GM19025 (cell line): Measurements from ENCODE around the gene HTD2.
A peak's percentile ranks its signal among the peaks of the same experiment; 100 is the strongest.
"Not testable (repeated sequence)": the region's sequence is repeated elsewhere in the genome, so short reads cannot be mapped to it uniquely, and the experiment has no call there.

Experiments
- ATAC-seq: cut with Tn5 transposase; IDR thresholded peaks from one replicate; pipeline ENCODE4 v1.9.1; 2021; ENCODE audit warnings: mild to moderate bottlenecking, low read depth, moderate library complexity; ENCODE audit not compliant: unreplicated experiment

HTD2 gene

GRCh38 chr3:58329922-58330413 is 23.6 kb downstream of the HTD2 start:
- no peak for ATAC-seq

DNA sequence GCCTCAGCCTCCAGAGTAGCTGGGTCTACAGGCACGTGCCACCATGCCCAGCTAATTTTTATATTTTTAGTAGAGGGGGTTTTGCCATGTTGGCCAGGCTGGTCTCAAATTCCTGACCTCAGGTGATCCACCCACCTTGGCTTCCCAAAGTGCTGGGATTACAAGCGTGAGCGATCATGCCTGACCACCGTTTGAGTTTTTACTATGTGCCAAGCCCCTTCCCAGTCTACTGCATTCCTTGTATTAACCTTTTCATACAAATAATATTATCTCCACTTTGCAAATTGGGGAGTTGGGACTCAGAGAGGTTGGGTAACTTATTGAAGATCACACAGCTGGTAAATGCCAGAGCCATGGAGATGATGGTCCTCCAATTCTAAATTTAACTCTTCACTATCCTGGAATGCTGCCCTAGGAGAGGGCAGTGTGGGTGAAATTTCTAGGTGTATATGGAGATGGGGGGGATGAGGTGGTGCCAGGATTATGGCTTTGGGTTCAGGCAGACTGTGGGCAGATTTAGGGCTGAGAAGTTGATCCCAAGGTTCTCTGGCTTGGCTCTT is 25.4 kb downstream of the HTD2 start:
- ATAC-seq = no peak

GRCh38 chr3:58332575-58333188 is 26.4 kb downstream of the HTD2 start, which contains the start of gene PXK:
Gene PXK, plus strand, starts transcription at chr3:58332892. Its CDS starts 97 bp downstream, at chr3:58332989.
- peak; percentile 96 for ATAC-seq

DNA sequence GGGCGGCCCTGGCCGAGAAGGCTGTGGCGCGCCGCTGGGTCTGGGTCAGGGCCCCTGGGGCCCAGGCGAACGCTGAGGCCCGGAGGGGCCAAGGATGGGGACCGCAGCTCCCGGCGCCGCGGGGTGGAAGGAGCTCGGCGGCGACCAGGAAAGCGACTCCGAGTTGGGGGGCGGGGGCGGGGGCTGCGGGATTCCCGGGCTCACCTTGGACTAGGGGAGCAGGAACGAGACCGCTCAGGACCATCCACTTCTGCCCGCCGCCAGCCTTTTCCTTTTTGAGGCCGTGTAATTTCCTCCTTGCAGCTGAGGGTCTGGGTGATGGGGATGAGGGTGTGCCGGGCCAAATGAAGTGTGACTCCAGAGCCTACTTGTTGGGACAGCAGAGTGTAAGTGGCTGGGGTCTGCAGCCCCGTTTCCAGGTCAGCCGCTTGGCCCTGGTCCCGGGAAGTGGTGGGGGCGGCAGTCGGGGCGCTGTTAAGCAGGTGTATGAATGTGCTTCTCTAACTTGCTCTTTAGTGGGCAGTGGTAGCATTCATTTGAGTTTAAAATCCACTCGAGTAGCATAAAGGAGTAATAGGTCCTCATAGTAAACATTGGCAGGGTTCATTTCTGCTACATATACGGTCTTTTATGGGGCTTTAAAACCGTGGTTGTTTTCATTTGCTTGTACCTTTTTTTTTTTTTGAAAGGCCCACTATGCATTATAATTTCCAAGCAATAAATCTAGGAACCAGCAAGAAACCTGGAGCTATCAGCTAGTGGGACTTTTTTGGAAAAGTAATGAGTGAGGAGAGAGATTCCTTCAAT is 27.1 kb downstream of the HTD2 start:
- ATAC-seq = no peak

DNA sequence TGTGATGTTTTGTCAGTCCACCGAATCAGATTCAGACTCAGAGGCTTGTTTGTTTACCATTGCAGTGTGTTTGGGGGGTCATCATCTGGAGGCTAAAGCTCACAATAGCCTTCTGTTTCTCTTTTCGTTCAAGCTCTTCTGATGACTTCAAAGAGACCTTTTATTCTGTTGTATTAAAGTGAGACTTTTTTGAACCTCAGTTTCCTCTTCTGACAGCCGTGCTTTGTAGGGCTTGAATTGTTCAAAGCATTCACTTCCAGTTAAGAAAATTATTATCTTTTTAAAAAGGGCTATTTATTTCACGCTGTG is 27.6 kb downstream of the HTD2 start:
- no peak for ATAC-seq

DNA sequence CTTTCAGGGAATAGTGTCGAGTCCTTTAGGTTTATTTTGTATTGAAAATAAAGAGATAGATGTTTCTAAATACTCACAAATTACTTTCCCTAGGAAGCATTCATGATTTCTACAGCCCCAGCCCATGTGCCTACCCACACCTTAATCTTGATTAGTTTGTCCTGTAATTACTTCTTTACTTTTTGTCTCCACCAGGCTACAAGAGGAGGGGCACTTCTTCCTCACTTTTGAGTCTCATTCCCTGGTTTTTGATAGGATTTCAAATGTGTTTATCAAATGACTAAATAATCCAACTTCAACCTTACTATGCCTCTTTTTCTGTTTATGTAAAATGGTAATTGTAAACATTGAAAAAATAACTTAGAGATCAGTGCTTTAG is 28.2 kb downstream of the HTD2 start:
- ATAC-seq = no peak

GRCh38 chr3:58335652-58335947 is 29.3 kb downstream of the HTD2 start:
- ATAC-seq = no peak

DNA sequence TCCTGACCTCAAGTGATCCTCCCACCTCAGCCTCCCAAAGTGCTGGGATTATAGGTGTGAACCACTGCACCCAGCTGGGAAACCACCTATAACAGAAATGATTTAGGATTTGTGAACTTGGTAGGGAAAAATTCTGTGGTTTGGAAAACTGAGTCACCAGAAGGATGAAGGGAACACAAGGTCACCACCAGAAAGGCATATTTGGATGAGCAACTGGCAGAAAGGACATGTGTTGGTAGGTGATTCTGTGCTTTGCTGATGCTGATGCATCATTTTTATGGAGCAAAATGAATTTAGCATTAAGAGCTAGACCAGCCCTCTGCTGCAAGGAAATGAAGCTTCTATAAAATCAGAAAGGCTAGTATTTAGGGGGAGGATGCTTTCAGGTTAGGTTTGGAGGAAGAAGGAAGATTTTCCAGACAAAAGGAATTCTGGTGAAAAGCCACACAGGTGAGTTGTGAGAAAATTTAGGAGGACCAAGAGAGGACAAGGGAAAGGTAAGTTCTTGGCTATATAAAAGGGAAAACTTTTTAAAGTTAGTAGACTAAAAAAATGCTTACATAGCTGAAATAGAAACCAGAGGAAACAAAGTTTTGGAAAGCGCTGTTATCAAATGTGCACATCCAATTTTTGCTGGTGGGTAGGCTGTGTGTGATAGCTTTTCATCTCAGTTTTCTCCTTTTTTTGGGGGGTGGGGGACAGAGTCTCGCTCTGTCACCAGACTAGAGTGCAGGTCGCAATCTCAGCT is 30.0 kb downstream of the HTD2 start:
- no peak for ATAC-seq

- ATAC-seq = no peak
Measured at GRCh38 chr3:58337190-58337589, 30.9 kb downstream of the HTD2 start.

DNA sequence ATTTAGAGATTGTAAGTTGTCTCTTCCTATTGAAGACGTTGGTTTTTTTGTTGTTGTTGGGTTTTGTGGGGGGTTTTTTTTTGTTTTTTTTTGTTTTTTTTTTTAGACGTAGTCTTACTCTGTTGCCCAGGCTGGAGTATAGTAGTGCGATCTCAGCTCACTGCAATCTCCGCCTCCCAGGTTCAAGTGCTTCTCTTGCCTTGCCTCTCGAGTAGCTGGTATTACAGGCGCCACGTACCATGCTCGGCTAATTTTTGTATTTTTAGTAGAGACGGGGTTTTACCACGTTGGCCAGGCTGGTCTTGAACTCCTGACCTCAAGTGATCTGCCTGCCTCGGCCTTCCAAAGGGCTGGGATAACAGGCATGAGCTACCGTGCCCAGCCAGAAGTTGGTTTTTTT is 32.8 kb downstream of the HTD2 start:
- ATAC-seq = not testable (repeated sequence)

GRCh38 chr3:58340594-58341244 is 34.4 kb downstream of the HTD2 start:
- ATAC-seq = no peak

- ATAC-seq = no peak
Measured at GRCh38 chr3:58341376-58341775, 35.1 kb downstream of the HTD2 start.

GRCh38 chr3:58342676-58343075 is 36.4 kb downstream of the HTD2 start:
- no peak for ATAC-seq

DNA sequence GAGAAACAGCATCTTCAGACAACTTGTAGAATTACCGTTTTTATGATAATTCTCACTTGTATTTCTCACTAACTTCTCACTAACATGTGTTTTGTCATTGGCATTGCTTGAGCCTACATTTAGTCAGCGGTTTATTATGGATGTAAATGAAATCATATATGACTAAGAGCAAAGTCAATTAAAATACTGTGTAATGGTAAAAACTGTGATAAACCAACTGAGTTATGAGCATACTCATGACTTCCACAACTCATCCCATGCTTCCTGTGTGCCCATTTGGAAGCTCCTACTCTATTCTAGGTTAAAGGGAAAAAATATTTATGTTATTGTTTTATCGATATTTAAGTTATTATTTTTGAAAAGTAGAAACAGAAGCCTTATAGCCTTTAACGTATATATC is 39.1 kb downstream of the HTD2 start:
- ATAC-seq = no peak

DNA sequence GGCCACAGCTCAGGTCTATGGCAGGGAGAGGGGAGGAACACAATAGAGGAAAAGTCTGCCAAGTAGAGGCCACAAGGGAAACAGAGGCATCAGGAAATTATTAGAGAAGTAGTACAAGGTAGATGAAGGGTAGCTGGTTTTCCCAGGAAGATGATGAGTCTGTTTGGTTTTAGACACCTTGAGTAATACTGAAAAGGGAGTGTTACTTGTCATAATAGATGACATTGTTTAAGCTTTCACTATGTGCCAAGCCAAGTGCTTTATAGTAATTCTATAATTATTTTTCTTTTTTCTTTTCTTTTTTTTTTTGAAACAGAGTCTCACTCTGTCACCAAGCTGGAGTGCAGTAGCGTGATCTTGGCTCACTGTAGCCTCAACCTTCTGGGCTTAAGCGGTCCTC is 40.0 kb downstream of the HTD2 start:
- no peak for ATAC-seq

DNA sequence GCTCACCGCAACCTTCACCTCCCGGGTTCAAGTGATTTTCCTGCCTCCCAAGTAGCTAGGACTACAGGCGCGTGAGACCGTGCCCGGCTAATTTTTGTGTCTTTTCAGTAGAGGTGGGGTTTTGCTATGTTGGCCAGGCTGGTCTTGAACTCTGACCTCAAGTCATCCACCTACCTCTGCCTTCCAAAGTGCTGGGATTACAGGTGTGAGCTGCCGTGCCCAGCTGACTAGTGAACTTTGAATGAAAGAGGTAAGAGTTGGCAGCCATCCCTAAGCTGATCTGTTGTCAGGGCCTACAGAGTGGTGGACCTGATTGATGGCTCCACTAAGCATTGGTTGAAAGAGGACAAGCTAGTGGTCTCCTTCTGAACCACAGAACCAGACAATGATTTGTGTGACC is 41.7 kb downstream of the HTD2 start:
- ATAC-seq = no peak

DNA sequence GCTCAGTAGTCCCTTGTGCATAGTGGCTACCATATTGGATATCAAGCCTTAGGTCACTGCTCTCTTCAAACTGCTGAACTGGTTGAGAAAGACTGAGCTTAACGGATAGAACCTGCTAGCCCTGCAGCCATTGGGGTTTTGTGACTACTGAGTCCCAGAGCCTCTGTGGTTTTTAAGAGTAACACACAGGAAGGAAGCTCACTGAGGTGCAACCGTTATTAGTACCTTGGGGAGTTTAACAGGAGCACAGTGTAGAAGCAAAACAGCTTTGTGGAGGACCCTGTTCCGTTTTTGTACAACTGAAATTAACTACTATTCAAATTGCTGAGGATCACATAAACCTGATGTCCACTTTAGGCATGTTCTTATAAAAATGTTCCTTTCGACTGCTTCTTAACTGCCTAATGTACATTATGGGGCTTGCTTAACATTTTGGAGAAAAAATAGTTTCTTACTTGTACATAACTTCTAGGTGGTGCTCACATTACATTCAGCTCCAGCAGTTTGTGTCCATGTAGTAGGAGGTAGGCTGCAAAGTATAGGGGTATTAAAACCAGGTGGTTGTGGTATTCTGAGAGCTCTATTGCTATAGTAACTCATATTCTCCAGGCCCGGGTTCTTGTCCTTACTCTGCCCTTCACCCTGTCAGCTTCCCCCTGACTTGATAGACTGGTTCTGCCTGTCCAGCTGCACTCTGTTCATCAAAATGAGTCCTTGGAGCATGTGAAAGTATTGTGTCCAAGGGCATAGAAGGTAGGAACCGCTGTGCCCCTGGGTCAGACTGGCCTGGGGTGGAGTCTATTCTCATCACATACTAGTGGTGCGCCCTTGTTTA is 43.7 kb downstream of the HTD2 start:
- peak; percentile 77 for ATAC-seq

DNA sequence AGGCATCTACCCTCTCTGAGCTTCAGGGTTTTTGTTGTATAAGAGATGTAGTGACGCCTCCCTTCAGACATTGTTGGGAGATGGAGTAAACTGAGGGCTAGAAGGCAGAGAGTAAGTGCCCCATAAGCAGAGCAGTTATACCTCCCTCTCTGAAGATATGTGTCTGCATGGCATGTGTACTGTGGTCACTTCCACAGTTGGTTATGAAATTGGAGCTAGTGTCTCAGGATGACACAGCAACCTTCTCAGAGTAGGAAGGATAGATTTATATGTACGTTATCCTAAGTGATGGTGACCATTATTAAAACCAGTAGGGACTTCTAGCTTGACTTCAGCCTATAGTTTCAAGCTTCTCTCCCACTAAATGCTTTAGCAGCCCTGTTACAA is 44.3 kb downstream of the HTD2 start:
- no peak for ATAC-seq

DNA sequence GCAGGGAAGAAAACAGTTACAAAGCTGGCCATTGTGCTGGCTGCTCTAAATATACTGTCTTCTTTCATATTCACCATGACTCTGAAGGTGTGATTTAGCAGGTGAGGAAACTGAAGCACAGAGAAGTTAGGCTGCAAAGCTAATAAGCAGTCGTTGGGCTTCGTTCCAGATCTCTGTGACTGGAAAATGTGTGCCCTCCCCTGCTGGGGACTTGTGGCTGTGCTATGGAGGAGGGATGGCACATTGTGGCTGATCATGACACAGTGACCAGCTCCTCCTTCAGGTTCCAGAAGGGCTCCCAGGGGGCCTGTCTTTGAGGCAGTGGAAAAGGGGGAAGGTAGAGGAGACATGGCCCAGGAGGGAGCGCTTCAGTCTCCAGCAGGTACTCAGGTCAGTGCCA is 45.6 kb downstream of the HTD2 start:
- no peak for ATAC-seq

- no peak for ATAC-seq
Measured at GRCh38 chr3:58352626-58353025, 46.3 kb downstream of the HTD2 start.
